Measurements from ENCODE around the gene SERPINB12.

SERPINB12 gene

DNA sequence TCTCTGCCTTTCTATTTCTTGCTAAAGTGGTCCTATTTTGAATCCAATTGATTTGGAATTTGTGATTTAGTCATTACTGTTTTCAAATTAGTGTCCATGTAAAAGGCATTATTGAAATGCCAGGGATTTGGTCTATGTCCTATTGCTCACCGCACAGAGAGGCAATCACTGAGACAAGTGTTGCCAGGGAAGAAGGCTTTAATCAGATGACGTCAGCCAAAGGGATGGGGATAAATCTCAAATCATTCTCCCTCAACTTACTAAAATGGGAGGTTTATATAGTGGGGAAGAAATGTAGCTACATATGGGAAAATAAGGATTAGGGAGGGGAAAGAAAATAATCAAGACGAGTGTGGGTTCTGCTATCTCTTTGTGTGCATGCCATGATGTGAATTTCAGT lies 9.6 kb downstream of the SERPINB12 start:
- DNase-seq, result no peak

DNA sequence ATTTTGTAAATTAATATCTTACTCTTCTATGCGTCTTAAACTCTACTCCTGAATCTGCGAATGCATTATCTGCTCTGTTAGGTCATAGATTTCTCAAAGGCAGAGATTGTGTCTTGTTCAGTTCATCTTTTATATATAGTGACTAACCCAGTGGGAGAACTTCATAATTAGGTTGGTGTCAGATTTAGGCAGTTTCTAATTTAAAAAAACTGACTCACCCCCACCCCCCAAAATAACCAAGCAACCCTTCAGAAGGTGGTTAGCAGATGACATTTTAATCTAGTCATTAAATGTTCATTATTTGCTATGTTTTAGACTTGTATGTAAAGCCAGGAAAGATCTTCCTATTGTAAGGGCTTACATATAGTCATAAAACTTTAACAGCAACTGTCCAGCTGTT lies 10.4 kb downstream of the SERPINB12 start:
- no peak for DNase-seq

DNA sequence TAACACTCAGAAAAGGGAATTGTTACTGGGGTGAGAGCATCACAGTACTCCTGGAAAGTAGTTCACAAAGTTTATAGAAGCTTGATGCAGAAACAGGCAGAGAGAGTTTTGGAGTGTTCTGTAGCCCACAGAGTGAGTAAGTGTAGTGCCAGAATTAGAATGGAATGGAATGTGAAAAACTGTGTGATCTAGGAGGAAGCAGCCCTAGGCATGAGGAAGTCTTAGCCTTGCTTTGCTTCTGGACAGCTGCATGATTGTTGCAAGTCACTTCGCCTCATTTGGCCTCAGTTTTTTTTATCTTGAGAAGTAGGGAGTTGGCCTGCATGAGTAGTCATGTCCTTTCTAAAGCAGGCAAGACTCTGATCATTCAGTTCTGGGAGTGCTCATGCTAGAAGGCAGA lies 10.9 kb downstream of the SERPINB12 start:
- DNase-seq, result no peak

DNA sequence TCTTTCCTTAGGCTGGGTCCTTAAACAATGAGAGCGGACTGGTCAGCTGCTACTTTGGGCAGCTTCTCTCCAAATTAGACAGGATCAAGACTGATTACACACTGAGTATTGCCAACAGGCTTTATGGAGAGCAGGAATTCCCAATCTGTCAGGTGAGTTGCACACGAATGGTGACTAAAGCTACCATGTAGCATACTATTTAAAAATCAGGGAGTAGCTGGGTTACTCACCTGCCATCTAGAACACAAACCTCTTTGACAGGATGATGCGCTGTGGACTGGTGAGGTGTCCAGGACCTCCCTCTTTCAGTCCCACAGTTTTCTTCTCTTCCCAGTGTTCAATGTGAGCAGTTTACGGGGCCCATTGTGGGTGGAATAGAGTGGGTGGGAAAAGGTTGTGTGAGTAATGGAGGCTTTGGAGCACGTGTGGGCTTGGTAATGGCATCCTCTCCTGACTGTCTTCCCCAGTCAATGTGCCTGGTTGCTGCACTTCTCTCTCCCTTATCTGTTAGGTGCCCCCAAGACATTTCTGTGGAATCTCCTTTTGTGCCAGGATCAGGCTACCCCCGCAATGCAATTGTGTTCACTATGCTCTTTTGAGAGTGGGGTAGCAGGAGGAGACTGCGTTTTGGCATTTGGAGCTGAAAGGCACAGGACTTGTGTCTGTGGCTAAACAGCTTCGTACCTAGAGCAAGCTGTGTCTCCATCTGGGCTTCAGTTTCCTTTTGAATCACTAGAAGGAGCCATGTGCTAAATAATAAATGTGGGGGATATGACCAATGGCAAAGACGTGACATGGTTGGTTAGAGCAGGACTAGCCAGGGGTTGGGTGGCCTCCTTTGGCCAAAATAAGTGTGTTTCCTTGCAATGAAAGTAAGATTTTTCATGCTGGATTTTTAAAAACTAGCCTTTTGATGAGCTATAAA lies 17.7 kb downstream of the SERPINB12 start:
- no peak for DNase-seq

DNA sequence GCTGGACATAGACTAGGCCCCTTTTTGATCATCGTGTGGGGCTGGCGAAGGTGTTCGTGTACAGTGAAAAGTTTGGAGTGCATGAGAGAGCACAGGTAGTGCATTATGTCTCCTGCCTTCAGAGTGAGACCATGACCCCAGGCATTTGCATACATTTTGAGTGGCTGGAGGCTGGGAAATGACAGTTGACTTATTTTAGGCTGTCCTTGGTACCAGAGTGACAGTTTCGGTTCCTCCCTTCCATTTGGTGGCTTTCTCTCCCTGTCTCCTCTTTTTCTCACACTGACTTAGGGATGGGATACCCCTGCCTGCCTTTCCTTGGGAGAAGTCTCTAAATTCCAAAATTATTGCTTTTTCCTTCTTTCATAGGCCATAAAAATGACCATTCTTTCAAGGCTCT lies 20.1 kb downstream of the SERPINB12 start:
- DNase-seq, result no peak

DNA sequence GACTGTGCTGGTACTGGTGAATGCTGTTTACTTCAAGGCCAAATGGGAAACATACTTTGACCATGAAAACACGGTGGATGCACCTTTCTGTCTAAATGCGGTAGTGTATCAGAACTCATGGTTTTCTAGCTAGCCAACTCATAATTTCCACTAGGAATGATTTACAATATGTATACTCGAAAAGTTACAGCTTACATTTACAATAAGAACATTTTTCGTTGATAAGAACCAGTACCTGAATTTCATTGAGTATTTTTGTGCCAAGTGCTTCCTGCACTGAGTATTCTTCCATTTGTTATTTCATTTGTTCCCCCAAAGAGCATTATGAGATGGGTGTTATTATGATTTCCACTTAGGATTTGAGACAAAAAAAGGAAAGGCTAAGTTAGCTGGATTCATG lies 21.9 kb downstream of the SERPINB12 start:
- no peak for DNase-seq

DNA sequence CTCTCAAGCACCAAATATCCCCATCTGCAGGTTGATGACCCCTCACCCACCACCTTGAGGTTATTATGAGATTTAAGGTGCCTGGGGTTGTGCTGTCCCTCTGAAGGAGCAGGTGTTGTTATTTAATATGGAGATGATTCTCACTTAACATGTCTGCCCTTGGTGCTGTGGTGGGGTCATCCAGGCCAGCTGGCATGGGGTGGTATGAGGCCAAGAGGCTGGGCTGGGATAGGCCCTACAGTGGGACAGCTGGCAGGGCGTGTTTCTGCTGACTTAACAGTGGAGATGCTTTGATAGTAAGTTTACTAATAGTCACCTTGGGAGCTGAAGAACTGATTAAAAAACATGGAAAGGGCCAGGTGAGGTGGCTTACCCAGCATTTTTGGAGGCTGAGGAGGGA lies 22.4 kb downstream of the SERPINB12 start:
- DNase-seq, result no peak

DNA sequence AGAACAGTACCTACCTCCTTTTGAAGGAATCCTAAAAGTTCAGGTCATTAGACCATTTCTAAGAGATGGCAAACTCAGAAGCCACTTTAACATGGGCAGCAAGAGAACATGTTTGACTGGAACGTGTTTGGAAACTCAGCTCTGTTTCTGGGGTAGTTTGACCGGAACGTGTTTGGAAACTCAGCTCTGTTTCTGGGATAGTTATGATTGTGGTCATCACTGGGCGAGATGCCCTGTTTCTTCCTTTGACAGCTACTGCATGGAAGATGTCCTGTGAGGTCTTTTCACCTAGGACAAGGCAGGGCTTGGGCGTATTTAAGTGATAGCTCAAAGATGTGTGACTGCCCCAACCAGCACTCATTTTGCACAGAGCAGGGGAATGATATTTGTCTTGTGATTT lies 25.1 kb downstream of the SERPINB12 start:
- no peak for DNase-seq

DNA sequence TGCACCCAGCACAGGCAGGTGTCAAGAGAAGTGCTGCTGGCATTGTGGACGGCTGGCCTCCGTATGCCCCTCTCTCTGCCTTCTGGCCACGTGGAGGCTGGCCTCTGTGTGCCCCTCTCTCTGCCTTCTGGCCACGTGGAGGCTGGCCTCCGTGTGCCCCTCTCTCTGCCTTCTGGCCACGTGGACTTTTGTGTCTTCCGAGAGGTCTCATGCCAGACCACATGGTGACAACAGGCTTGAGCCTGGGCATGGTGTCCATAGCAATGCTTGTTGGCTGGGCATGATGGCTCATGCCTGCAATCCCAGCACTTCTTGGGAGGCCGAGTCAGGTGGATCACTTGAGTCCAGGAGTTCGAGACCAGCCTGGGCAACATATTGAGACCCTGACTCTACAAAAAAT lies 25.7 kb downstream of the SERPINB12 start:
- no peak for DNase-seq

DNA sequence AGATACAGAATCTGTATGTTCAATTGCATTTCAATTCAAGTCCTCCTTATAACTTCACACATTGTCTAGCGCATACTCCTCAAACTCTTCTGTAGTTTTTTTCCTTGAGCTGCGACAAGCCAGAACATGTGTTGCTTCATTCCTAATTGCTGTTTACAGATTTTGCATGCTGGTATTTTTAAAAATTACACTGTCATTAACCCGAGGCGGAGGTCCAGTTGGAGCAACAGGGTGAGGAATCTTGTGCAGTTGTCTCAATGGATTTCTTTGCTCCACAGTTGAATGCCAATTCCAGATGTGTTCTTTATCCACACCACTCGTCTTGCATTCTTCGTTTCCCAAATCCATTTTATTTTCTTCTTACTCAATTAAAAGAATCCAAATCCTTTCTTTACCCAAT lies 28.6 kb downstream of the SERPINB12 start:
- no peak for DNase-seq

DNA sequence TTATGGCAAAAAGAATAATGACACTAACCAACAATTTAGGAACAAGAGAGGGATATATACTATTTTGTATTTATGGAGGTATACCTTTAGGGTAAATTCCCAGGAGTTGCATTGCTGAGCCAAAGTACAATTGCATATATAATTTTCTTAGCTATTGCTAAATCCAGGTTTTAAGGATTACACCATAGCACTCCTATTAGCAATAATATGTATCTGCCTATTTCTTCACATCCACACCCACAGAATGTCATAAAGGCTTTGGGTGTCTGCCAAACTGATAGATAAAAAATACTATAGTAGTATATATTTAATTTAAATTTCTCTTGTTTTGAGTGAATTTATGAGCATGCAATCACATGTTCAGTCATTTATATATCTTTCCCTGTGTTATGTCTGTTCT lies 33.5 kb downstream of the SERPINB12 start:
- DNase-seq, result no peak

DNA sequence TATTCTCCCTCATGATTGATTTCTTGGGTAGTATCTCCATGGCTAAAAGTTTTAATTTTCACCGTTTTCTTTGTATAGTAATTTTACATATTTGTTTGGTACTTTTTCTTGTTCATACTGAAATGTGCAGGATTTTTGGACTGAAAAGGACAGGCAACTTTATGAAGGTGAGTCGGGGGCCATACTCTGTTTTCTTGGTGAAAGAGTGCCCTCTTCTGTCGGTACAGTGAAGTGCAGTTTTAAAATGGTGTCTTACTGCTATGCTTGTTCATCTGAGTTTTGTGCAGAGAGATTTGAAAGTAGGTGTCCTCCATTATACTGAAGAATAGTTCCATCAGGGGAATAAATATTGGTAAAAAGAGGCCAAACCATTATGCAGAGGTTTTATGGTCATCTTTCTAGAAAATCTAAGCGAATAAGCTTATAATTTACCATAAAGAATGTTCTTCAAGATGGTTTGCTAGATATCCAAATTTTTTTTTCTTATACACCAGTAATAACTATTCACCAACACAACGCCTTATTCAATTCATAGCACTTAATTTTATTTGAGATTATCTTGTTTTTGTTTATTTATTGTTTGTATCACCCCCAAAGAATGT lies 36.3 kb downstream of the SERPINB12 start:
- DNase-seq, result peak; percentile 30

DNA sequence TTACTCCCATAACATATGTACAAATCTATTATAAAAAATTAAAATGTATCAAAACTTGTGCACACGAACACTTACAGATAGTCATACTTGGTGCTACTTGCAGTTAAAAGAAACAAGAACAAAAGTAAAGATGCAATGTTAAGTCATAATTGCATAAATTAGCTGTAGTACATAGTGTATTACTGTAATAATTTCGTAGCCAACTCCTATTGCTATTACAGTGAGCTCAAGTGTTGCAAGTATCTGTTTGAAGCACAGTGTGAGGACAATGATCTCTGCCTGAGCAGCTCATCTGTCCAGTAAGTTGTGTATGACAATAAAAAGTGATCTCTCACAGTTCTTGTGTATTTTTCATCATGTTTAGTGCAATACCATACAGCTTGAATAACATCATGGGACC lies 37.4 kb downstream of the SERPINB12 start:
- DNase-seq, result no peak

DNA sequence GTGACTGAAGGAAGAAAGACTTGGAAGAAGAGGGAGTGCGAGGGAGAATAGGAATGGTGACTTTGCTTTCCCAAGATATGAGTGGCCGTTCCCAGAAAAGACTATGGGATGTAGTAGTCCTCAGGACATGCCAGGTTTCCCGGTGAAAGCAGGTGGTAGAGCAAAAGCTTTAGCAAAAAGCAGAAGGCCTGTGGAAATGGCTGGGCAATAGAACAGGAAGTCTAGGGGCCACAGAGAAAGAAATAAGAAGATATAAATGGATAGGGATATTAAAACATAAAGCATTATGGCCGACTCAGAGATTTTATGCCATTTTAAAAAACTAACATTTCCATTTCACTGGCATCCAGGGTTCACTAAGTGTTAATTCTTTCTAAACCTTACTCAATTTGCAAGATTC lies 43.8 kb downstream of the SERPINB12 start:
- DNase-seq, result no peak

DNA sequence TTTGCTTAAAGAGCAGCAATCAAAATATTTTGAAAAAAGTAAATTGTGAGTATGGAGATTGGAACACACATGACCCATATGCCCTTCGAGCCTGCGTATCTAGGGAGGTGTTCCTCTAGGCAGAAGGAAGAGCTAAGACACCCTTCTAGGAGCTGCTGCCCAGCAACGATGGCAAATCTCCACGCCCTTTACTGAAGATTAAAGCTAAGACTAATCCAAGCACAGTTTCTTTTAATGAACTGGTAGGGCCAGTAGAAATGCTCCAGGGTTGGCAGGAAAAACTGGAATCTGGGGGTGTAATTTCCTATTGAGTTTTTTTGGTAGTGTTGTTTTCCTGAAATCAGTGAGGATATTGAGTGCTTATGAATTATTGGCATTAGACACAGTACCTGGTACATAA lies 44.3 kb downstream of the SERPINB12 start:
- no peak for DNase-seq

DNA sequence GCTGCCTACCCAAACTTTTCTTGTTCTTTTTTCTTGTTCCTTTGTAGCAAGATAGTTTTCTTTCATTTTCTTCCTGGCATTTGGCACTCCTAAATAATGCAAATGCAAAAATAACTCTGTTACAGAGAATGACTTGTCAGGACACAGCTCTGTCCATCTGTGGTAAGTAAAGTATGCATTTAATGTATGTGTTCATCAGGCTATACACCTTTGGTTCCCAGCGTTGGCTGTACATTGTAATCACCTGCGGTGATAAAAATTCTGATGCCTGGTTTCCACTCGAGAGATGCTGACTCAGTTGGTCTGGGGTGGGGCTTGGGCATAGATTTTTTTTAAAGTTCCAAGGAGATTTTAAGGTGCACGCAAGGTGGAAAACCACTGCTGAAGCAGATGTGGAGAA lies 44.8 kb downstream of the SERPINB12 start, which contains the start of gene SERPINB13:
SERPINB13 (plus strand) TSS at position 378 of the 400 bp plus-strand sequence. CDS start 1,325 bp downstream, outside the sequence.
- no peak for DNase-seq

DNA sequence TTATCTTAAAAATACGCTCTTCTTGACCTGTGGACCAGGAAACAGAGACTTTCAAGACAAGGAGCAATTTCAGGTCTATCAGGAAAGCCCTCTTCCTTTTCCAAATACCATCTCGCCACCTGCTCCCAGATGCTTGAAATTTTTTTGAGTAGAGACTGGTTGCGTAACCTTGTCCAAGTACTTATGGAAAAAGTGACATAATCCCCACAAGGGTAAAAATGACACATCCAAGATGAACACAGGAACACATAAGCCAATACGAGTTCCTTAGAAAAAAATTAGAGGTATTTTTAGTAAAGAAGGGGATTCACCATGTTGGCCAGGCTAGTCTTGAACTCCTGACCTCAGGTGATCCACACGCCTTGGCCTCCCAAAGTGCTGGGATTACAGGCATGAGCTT lies 46.7 kb downstream of the SERPINB12 start:
- no peak for DNase-seq

DNA sequence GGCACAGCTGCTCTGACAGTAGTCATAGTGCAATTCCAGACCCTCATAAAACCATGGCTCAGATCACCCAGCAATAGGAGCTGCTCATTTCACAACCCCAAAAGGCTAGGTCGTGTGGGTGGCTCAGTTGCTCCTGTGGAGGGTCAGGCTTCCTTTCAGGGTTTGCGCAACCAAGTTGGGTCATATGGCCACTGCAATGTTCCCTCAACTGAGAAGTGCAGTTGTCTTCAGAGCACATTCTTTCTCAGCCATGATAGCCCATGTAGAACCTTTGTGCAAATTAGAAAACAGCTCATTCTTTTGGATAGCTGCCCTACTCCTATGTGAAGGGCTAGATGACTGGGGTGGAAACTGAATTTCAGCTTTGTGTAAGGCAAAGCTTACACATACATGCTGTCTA lies 48.2 kb downstream of the SERPINB12 start:
- no peak for DNase-seq

DNA sequence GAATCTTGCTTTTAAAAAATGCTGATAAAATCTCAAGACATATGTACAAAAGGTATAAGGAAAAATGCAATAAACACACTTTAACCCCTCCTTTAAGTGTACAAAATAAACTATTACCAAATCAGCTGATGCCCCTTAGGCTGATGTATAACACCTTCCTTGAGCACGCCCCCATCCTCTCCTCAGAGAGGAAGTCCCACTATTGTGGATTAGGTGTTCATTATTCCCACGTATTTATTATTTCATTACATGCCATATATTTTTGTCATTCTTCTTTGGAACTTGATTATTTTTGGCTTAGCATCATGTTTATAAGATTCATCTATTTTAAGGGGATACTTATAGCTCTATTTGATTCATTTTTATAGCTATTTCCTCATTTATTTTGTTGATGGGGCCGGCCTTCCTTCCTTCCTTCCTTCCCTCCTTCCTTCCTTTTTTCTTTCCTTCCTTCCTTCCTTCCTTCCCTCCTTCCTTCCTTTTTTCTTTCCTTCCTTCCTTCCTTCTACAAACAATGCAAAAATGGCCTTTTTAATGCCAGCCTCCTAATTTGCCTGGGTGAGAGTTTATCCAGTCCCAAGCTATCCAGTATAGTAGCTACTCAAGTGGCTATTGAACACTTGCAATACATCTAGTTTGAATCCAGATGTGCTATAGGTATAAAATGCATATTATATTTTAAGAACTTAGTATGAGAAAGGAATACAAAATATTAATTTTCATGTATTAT lies 49.0 kb downstream of the SERPINB12 start:
- no peak for DNase-seq

DNA sequence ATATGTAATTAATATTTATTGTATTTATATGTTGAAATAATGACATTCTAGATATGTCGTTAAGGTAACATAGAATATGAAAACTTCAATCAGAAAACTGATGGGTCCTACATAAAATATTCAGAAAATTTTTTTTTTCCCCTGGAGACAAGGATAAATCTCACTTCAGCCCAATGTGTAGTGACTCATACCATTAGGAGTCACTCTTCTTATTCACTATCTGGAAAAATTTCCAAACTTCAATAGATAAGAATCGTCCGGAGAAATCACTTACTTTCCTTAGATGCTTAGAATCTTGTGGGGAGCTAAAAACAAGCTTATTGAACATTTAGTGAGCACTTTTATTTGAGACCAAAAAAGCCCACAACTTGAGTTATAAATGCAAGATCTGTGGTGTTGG lies 49.6 kb downstream of the SERPINB12 start:
- DNase-seq, result no peak

DNA sequence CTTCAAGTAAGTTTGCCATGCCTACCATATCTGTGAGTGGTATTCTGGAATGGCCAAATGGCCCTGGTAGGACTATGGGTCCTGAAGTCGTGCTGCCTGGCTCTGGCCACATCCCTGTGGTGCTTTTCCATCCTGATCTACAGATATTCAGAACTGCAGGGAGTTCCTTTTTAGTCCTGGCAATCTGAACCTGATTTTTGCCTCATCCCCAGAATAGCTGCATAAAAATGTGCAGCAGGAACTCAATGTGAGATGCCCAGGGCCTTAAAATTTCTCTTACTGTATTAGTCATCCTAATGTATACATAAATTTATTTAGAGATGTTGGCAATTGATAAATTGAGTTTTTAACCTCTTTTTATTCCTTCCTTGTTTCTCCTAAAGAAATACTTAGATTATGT lies 50.3 kb downstream of the SERPINB12 start:
- no peak for DNase-seq

DNA sequence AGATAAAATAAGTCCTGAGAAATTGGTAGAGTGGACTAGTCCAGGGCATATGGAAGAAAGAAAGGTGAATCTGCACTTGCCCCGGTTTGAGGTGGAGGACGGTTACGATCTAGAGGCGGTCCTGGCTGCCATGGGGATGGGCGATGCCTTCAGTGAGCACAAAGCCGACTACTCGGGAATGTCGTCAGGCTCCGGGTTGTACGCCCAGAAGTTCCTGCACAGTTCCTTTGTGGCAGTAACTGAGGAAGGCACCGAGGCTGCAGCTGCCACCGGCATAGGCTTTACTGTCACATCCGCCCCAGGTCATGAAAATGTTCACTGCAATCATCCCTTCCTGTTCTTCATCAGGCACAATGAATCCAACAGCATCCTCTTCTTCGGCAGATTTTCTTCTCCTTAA lies 54.8 kb downstream of the SERPINB12 start:
- DNase-seq, result no peak

DNA sequence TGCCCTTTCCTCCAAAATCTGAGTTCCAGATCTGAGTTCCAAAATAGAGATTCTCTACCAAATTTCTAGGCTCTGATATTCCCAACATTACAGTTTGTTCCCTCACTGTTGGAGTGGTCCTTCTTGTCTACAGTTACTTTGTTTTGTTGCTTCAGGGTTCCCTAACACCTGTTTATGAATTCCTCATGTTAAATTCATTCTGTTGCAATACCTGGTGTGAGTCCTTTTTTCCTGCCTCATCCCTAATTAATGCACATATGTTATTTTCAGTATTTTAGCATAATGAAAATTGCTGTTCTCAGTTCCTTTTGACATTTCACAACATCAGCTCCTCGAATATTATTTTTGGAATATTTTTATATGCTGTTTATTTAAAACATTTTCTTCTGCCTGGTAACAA lies 61.2 kb downstream of the SERPINB12 start:
- no peak for DNase-seq

DNA sequence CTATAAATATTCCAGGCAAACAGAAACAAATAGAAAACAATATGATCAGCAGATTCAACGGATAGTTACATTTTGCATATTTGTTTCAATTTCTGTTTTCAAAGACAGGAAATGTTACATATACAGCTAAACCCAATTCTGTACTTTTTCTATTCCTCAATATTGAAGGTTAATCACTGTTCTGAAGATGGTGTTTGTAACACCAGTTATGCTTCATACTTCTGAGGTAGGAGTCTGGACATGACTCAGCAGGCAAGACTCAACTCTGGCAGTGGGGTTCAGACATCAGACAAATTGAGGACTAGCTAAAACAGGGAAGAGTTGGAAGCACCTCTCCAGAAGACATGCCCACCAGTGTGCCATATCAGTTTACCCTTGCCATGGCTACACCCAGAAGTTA lies 61.6 kb downstream of the SERPINB12 start:
- no peak for DNase-seq
